Measurements from ENCODE around the gene NT5C3B. TPM values are rescaled to one million over a fixed set of nuclear protein-coding genes. Genes with fewer than 3 reads are reported as not detected.
"Not testable (repeated sequence)": the region's sequence is repeated elsewhere in the genome, so short reads cannot be mapped to it uniquely, and the experiment has no call there.

Gene NT5C3B
- polyA plus RNA-seq, 1 experiment, result 88.3 TPM

- Histone ChIP-seq H3K27me3 (ENCODE audit: control insufficient read depth, insufficient read depth, low read length) (no peaks in the 10 kb centered on the region), H3K4me3 (ENCODE audit: low read depth, low read length) (no peak overlapping the region), H3K36me3 (ENCODE audit: control insufficient read depth, insufficient read depth, low read length) (no peaks in the 10 kb centered on the region)
- no peak for DNase-seq (ENCODE audit: low read depth)
- ChIA-PET POLR2A (no interaction called here), CTCF (interaction anchor here (1.0 to 1.1 kb wide), 3 partner anchors 12 to 58 kb away, joined by 3 read pairs; partner anchors contain the start of gene ACLY)
- no peak for TF ChIP-seq CTCF (IDR thresholded peaks at IDR 0.05; ENCODE audit: insufficient read depth, low read depth, low read length)
Measured at GRCh38 chr17:41860254-41860931, 24.4 kb upstream of the NT5C3B start.

GRCh38 chr17:41851382-41851781 lies 15.3 kb upstream of the NT5C3B start:
- H3K4me3 ChIP-seq (ENCODE audit: low read depth, low read length); H3K27me3 ChIP-seq (ENCODE audit: control insufficient read depth, insufficient read depth, low read length); DNase-seq (ENCODE audit: low read depth); POLR2A ChIA-PET; H3K36me3 ChIP-seq (ENCODE audit: control insufficient read depth, insufficient read depth, low read length): not testable (repeated sequence)
- CTCF ChIA-PET, result interaction anchor here (0.7 to 1.4 kb wide), 3 partner anchors 10 to 175 kb away, joined by 3 read pairs; no protein-coding TSS in a partner anchor

- Histone ChIP-seq H3K36me3 (ENCODE audit: control insufficient read depth, insufficient read depth, low read length) (no peaks in the 10 kb centered on the region), H3K27me3 (ENCODE audit: control insufficient read depth, insufficient read depth, low read length) (no peaks in the 10 kb centered on the region), H3K4me3 (ENCODE audit: low read depth, low read length) (no peak overlapping the region)
- CTCF ChIA-PET, result interaction anchor here (0.6 to 1.9 kb wide), 4 partner anchors 15 to 95 kb away, joined by 3 to 4 read pairs (median 4); no protein-coding TSS in a partner anchor
- no peak for TF ChIP-seq CTCF (IDR thresholded peaks at IDR 0.05; ENCODE audit: insufficient read depth, low read depth, low read length)
- POLR2A ChIA-PET, result no interaction called here
- no peak for DNase-seq (ENCODE audit: low read depth)
Measured at GRCh38 chr17:41849251-41849990, 13.4 kb upstream of the NT5C3B start.

- CTCF ChIA-PET, result interaction anchor here (0.9 to 1.9 kb wide), 3 partner anchors 12 to 47 kb away, joined by 3 to 4 read pairs (median 4); no protein-coding TSS in a partner anchor
- no peak for DNase-seq (ENCODE audit: low read depth)
Measured at GRCh38 chr17:41848788-41849187, 12.8 kb upstream of the NT5C3B start.

GRCh38 chr17:41844971-41845370 lies 8.9 kb upstream of the NT5C3B start:
- no peak for TF ChIP-seq CTCF (IDR thresholded peaks at IDR 0.05; ENCODE audit: insufficient read depth, low read depth, low read length)
- Histone ChIP-seq H3K27me3 (ENCODE audit: control insufficient read depth, insufficient read depth, low read length) (no peaks in the 10 kb centered on the region), H3K36me3 (ENCODE audit: control insufficient read depth, insufficient read depth, low read length) (no peaks in the 10 kb centered on the region), H3K4me3 (ENCODE audit: low read depth, low read length) (no peak overlapping the region)
- DNase-seq (ENCODE audit: low read depth), result no peak
- CTCF ChIA-PET, result no interaction called here
- POLR2A ChIA-PET, result no interaction called here

More at GRCh38 chr17:41848788-41849187, 12.8 kb upstream of the NT5C3B start:
- POLR2A ChIA-PET, result no interaction called here
- Histone ChIP-seq H3K4me3 (ENCODE audit: low read depth, low read length) (no peak overlapping the region), H3K36me3 (ENCODE audit: control insufficient read depth, insufficient read depth, low read length) (no peaks in the 10 kb centered on the region), H3K27me3 (ENCODE audit: control insufficient read depth, insufficient read depth, low read length) (no peaks in the 10 kb centered on the region)
- TF ChIP-seq CTCF (IDR thresholded peaks at IDR 0.05; ENCODE audit: insufficient read depth, low read depth, low read length), result no peak

- H3K27me3 ChIP-seq (ENCODE audit: control insufficient read depth, insufficient read depth, low read length); H3K36me3 ChIP-seq (ENCODE audit: control insufficient read depth, insufficient read depth, low read length); CTCF ChIA-PET; DNase-seq (ENCODE audit: low read depth); POLR2A ChIA-PET; H3K4me3 ChIP-seq (ENCODE audit: low read depth, low read length): not testable (repeated sequence)
Measured at GRCh38 chr17:41840781-41841180, 4.7 kb upstream of the NT5C3B start.

- CTCF ChIA-PET, result interaction anchor here (0.6 to 0.9 kb wide), 2 partner anchors 11 to 1935 kb away, joined by 3 read pairs; no protein-coding TSS in a partner anchor
- H3K27me3 ChIP-seq (ENCODE audit: control insufficient read depth, insufficient read depth, low read length); H3K36me3 ChIP-seq (ENCODE audit: control insufficient read depth, insufficient read depth, low read length); POLR2A ChIA-PET; DNase-seq (ENCODE audit: low read depth); H3K4me3 ChIP-seq (ENCODE audit: low read depth, low read length): not testable (repeated sequence)
Measured at GRCh38 chr17:41839448-41839847, 3.4 kb upstream of the NT5C3B start.
